ENCODE measurements around the gene AUTS2.

GRCh38 chr7:70092314-70093204, 494.3 kb downstream of the AUTS2 start:
- TF ChIP-seq POLR2A (IDR thresholded peaks at IDR 0.05; ENCODE audit: low read depth, low read length) (no peak), POLR2AphosphoS5 (IDR thresholded peaks at IDR 0.05; ENCODE audit: low read depth, low read length) (no peak), TAF1 (IDR thresholded peaks at IDR 0.05; ENCODE audit: low read depth, low read length) (no peak)

Measured in GM12891 (cell line).